ENCODE measurements around the gene RIMKLA.

- TF ChIP-seq SNRNP70 (IDR thresholded peaks at IDR 0.05; ENCODE audit: low read depth, low read length) (no peak), ZNF124 (CRISPR knock-in tag; IDR thresholded peaks at IDR 0.05) (no peak), SMARCC2 (IDR thresholded peaks at IDR 0.05) (no peak), POLR2A (IDR thresholded peaks at IDR 0.05; ENCODE audit: insufficient read depth in 1 of 2, low read depth in 2 of 2, low read length in 2 of 2) (no peak), HOXA7 (CRISPR knock-in tag; IDR thresholded peaks at IDR 0.05) (no peak), ADNP (CRISPR knock-in tag; IDR thresholded peaks at IDR 0.05) (no peak), BCLAF1 (IDR thresholded peaks at IDR 0.05) (no peak)
- TF ChIP-seq, protein P1, sequence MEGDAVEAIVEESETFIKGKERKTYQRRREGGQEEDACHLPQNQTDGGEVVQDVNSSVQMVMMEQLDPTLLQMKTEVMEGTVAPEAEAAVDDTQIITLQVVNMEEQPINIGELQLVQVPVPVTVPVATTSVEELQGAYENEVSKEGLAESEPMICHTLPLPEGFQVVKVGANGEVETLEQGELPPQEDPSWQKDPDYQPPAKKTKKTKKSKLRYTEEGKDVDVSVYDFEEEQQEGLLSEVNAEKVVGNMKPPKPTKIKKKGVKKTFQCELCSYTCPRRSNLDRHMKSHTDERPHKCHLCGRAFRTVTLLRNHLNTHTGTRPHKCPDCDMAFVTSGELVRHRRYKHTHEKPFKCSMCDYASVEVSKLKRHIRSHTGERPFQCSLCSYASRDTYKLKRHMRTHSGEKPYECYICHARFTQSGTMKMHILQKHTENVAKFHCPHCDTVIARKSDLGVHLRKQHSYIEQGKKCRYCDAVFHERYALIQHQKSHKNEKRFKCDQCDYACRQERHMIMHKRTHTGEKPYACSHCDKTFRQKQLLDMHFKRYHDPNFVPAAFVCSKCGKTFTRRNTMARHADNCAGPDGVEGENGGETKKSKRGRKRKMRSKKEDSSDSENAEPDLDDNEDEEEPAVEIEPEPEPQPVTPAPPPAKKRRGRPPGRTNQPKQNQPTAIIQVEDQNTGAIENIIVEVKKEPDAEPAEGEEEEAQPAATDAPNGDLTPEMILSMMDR (CRISPR knock-in tag; IDR thresholded peaks at IDR 0.05), result no peak
These were observed 83.3 kb downstream of the RIMKLA start for GRCh38 chr1:42463921-42464320.

All from HepG2 (cell line).